Measurements from ENCODE around the gene CHD5. TPM values are rescaled to one million over a fixed set of nuclear protein-coding genes. Genes with fewer than 3 reads are reported as not detected.
"Not testable (repeated sequence)": the region's sequence is repeated elsewhere in the genome, so short reads cannot be mapped to it uniquely, and the experiment has no call there.

The CHD5 gene
- 0.27 and 0.29 TPM in 2 replicates for total RNA-seq (2014; rRNA removed; shearing (Covaris generic))

- peak; percentile 45 for DNase-seq (ENCODE audit: low read depth)
Measured at GRCh38 chr1:6180268-6180706, at the start of gene CHD5. Gene CHD5, minus strand, starts transcription at chr1:6180321. Its CDS starts 298 bp downstream, at chr1:6180023.

GRCh38 chr1:6225651-6226050 lies 45.5 kb upstream of the CHD5 start:
- no peak for DNase-seq (ENCODE audit: low read depth)

GRCh38 chr1:6224718-6225117 lies 44.6 kb upstream of the CHD5 start:
- no peak for DNase-seq (ENCODE audit: low read depth)

- no peak for DNase-seq (ENCODE audit: low read depth)
Measured at GRCh38 chr1:6223617-6224016, 43.5 kb upstream of the CHD5 start.

GRCh38 chr1:6222636-6223035 lies 42.5 kb upstream of the CHD5 start:
- no peak for DNase-seq (ENCODE audit: low read depth)

- DNase-seq (ENCODE audit: low read depth): no peak
Measured at GRCh38 chr1:6221210-6221784, 41.2 kb upstream of the CHD5 start.

- DNase-seq (ENCODE audit: low read depth): no peak
Measured at GRCh38 chr1:6220236-6220635, 40.1 kb upstream of the CHD5 start.

- not testable (repeated sequence) for DNase-seq (ENCODE audit: low read depth)
Measured at GRCh38 chr1:6219641-6220040, 39.5 kb upstream of the CHD5 start.

- no peak for DNase-seq (ENCODE audit: low read depth)
Measured at GRCh38 chr1:6218375-6219164, 38.4 kb upstream of the CHD5 start.

GRCh38 chr1:6212193-6212959 lies 32.3 kb upstream of the CHD5 start:
- DNase-seq (ENCODE audit: low read depth): no peak

- no peak for DNase-seq (ENCODE audit: low read depth)
Measured at GRCh38 chr1:6211731-6212130, 31.6 kb upstream of the CHD5 start.

- DNase-seq (ENCODE audit: low read depth): no peak
Measured at GRCh38 chr1:6210591-6211355, 30.7 kb upstream of the CHD5 start.

- no peak for DNase-seq (ENCODE audit: low read depth)
Measured at GRCh38 chr1:6209661-6210580, 29.8 kb upstream of the CHD5 start.

- DNase-seq (ENCODE audit: low read depth): peak; percentile 55
Measured at GRCh38 chr1:6208723-6209660, 28.9 kb upstream of the CHD5 start.

GRCh38 chr1:6207921-6208320 lies 27.8 kb upstream of the CHD5 start:
- no peak for DNase-seq (ENCODE audit: low read depth)

- DNase-seq (ENCODE audit: low read depth): no peak
Measured at GRCh38 chr1:6207075-6207885, 27.2 kb upstream of the CHD5 start.

- no peak for DNase-seq (ENCODE audit: low read depth)
Measured at GRCh38 chr1:6206520-6206855, 26.4 kb upstream of the CHD5 start.

GRCh38 chr1:6205849-6206519 lies 25.9 kb upstream of the CHD5 start, which contains the start of gene RNF207:
Gene RNF207, plus strand, starts transcription at chr1:6206119. Its CDS starts 417 bp downstream, at chr1:6206536.
- peak; percentile 91 for DNase-seq (ENCODE audit: low read depth)
